ENCODE measurements around the gene CDRT15. TPM values are rescaled to one million over a fixed set of nuclear protein-coding genes. Genes with fewer than 3 reads are reported as not detected.

The CDRT15 gene
- total and polyA plus RNA-seq, 2 experiments from 2014 or later: 0.40 TPM; not detected in 1

DNA sequence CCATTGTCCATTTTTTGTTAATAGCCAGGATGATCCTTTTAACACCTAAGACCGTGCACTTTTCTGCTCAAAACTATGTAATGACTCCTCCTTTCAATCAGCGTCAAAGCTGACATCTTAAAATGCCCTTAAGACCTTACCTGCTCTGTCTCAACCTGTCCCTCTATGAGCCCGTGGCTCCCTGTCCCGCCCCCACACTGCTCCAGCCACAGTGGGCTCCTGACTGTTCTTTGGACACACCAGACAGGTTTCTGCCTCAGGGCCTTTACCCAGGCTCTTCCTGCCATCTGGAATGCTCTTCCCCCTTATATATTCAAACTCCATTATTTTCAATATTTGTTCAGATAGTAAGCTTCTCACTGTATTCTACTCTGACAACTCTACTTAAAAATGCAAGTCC, 14.1 kb downstream of the CDRT15 start (continued):
- TF ChIP-seq, protein P1, sequence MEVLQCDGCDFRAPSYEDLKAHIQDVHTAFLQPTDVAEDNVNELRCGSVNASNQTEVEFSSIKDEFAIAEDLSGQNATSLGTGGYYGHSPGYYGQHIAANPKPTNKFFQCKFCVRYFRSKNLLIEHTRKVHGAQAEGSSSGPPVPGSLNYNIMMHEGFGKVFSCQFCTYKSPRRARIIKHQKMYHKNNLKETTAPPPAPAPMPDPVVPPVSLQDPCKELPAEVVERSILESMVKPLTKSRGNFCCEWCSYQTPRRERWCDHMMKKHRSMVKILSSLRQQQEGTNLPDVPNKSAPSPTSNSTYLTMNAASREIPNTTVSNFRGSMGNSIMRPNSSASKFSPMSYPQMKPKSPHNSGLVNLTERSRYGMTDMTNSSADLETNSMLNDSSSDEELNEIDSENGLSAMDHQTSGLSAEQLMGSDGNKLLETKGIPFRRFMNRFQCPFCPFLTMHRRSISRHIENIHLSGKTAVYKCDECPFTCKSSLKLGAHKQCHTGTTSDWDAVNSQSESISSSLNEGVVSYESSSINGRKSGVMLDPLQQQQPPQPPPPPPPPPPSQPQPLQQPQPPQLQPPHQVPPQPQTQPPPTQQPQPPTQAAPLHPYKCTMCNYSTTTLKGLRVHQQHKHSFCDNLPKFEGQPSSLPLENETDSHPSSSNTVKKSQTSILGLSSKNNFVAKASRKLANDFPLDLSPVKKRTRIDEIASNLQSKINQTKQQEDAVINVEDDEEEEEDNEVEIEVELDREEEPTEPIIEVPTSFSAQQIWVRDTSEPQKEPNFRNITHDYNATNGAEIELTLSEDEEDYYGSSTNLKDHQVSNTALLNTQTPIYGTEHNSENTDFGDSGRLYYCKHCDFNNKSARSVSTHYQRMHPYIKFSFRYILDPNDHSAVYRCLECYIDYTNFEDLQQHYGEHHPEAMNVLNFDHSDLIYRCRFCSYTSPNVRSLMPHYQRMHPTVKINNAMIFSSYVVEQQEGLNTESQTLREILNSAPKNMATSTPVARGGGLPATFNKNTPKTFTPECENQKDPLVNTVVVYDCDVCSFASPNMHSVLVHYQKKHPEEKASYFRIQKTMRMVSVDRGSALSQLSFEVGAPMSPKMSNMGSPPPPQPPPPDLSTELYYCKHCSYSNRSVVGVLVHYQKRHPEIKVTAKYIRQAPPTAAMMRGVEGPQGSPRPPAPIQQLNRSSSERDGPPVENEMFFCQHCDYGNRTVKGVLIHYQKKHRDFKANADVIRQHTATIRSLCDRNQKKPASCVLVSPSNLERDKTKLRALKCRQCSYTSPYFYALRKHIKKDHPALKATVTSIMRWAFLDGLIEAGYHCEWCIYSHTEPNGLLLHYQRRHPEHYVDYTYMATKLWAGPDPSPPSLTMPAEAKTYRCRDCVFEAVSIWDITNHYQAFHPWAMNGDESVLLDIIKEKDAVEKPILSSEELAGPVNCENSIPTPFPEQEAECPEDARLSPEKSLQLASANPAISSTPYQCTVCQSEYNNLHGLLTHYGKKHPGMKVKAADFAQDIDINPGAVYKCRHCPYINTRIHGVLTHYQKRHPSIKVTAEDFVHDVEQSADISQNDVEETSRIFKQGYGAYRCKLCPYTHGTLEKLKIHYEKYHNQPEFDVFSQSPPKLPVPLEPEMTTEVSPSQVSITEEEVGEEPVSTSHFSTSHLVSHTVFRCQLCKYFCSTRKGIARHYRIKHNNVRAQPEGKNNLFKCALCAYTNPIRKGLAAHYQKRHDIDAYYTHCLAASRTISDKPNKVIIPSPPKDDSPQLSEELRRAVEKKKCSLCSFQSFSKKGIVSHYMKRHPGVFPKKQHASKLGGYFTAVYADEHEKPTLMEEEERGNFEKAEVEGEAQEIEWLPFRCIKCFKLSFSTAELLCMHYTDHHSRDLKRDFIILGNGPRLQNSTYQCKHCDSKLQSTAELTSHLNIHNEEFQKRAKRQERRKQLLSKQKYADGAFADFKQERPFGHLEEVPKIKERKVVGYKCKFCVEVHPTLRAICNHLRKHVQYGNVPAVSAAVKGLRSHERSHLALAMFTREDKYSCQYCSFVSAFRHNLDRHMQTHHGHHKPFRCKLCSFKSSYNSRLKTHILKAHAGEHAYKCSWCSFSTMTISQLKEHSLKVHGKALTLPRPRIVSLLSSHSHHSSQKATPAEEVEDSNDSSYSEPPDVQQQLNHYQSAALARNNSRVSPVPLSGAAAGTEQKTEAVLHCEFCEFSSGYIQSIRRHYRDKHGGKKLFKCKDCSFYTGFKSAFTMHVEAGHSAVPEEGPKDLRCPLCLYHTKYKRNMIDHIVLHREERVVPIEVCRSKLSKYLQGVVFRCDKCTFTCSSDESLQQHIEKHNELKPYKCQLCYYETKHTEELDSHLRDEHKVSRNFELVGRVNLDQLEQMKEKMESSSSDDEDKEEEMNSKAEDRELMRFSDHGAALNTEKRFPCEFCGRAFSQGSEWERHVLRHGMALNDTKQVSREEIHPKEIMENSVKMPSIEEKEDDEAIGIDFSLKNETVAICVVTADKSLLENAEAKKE (CRISPR knock-in tag; IDR thresholded peaks at IDR 0.05): no peak
- TF ChIP-seq ZNF114 (CRISPR knock-in tag; IDR thresholded peaks at IDR 0.05) (no peak), STAT1 (IDR thresholded peaks at IDR 0.05; ENCODE audit: unreplicated experiment) (no peak), CREB1 (CRISPR knock-in tag; IDR thresholded peaks at IDR 0.05; ENCODE audit: low read depth) (no peak), JUNB (IDR thresholded peaks at IDR 0.05; ENCODE audit: unreplicated experiment) (no peak)
- TF ChIP-seq, protein P2, sequence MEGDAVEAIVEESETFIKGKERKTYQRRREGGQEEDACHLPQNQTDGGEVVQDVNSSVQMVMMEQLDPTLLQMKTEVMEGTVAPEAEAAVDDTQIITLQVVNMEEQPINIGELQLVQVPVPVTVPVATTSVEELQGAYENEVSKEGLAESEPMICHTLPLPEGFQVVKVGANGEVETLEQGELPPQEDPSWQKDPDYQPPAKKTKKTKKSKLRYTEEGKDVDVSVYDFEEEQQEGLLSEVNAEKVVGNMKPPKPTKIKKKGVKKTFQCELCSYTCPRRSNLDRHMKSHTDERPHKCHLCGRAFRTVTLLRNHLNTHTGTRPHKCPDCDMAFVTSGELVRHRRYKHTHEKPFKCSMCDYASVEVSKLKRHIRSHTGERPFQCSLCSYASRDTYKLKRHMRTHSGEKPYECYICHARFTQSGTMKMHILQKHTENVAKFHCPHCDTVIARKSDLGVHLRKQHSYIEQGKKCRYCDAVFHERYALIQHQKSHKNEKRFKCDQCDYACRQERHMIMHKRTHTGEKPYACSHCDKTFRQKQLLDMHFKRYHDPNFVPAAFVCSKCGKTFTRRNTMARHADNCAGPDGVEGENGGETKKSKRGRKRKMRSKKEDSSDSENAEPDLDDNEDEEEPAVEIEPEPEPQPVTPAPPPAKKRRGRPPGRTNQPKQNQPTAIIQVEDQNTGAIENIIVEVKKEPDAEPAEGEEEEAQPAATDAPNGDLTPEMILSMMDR (conservative IDR thresholded peaks at IDR 0.05; ENCODE audit: low read depth in 2 of 2): no peak

DNA sequence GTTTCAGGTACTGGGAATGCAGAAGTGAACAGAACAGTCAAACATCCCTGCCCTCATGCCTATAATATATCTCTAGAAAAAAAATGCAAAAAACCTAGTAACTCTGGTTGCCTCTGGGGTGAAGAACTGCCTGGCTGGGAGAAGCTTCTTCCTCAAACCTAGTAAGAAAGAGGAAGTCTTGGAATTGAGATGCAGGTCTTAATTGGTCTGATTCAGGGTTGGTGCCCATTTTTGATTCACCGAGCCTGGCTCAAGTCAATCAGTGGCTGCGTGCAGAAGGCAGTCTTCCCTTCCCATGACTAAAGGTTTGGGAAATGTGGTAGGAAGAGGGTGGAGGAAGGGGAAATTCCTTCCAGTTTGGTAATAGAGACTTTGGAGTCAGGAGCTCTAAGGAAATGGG, 22.4 kb downstream of the CDRT15 start:
- H3K27me3 ChIP-seq (ENCODE audit: insufficient read depth): no peaks in the 10 kb centered on the region
- Mint-ChIP-seq H3K4me3 (no peak overlapping the region), H3K27me3 (ENCODE audit: insufficient read depth, low read depth, poor library complexity) (peaks cover 5% of the 10 kb centered on the region), H3K9me3 (peaks cover 31% of the 10 kb centered on the region), H3K36me3 (ENCODE audit: low read depth) (peaks cover 44% of the 10 kb centered on the region), H3K27ac (no peak overlapping the region), H3K4me1 (no peaks in the 10 kb centered on the region; the same call in 2 of the 3 replicates)
- no peak overlapping the region for H2AFZ ChIP-seq
- H3K9me2 ChIP-seq (ENCODE audit: insufficient read depth): no peaks in the 10 kb centered on the region
- H3K27ac ChIP-seq (ENCODE audit: low read depth): no peak overlapping the region
- H3K4me1 ChIP-seq (ENCODE audit: insufficient read depth): no peaks in the 10 kb centered on the region
- H3F3A ChIP-seq (replicated peaks; ENCODE audit: low read depth): no peaks in the 10 kb centered on the region
- no peak overlapping the region for H3K4me2 ChIP-seq
- H3K79me2 ChIP-seq (replicated peaks; ENCODE audit: insufficient read depth): no peaks in the 10 kb centered on the region
- H3K4me3 ChIP-seq: no peak overlapping the region
- H4K20me1 ChIP-seq (replicated peaks; ENCODE audit: insufficient read depth): no peaks in the 10 kb centered on the region
- DNase-seq (ENCODE audit: low spot score) (no peak), ATAC-seq (no peak)
- H3K36me3 ChIP-seq (ENCODE audit: insufficient read depth): no peaks in the 10 kb centered on the region; the same call in 1 of the 2 replicates
- TF ChIP-seq, protein P3, sequence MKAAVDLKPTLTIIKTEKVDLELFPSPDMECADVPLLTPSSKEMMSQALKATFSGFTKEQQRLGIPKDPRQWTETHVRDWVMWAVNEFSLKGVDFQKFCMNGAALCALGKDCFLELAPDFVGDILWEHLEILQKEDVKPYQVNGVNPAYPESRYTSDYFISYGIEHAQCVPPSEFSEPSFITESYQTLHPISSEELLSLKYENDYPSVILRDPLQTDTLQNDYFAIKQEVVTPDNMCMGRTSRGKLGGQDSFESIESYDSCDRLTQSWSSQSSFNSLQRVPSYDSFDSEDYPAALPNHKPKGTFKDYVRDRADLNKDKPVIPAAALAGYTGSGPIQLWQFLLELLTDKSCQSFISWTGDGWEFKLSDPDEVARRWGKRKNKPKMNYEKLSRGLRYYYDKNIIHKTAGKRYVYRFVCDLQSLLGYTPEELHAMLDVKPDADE (IDR thresholded peaks at IDR 0.05): no peak
- TF ChIP-seq CREB1 (CRISPR knock-in tag; IDR thresholded peaks at IDR 0.05; ENCODE audit: low read depth): no peak
- no peak for TF ChIP-seq STAT1 (IDR thresholded peaks at IDR 0.05; ENCODE audit: unreplicated experiment)
- TF ChIP-seq, protein P2 (conservative IDR thresholded peaks at IDR 0.05; ENCODE audit: low read depth in 2 of 2): no peak
- TF ChIP-seq NANOG (IDR thresholded peaks at IDR 0.05; ENCODE audit: borderline replicate concordance): no peak
- TF ChIP-seq, protein P4, sequence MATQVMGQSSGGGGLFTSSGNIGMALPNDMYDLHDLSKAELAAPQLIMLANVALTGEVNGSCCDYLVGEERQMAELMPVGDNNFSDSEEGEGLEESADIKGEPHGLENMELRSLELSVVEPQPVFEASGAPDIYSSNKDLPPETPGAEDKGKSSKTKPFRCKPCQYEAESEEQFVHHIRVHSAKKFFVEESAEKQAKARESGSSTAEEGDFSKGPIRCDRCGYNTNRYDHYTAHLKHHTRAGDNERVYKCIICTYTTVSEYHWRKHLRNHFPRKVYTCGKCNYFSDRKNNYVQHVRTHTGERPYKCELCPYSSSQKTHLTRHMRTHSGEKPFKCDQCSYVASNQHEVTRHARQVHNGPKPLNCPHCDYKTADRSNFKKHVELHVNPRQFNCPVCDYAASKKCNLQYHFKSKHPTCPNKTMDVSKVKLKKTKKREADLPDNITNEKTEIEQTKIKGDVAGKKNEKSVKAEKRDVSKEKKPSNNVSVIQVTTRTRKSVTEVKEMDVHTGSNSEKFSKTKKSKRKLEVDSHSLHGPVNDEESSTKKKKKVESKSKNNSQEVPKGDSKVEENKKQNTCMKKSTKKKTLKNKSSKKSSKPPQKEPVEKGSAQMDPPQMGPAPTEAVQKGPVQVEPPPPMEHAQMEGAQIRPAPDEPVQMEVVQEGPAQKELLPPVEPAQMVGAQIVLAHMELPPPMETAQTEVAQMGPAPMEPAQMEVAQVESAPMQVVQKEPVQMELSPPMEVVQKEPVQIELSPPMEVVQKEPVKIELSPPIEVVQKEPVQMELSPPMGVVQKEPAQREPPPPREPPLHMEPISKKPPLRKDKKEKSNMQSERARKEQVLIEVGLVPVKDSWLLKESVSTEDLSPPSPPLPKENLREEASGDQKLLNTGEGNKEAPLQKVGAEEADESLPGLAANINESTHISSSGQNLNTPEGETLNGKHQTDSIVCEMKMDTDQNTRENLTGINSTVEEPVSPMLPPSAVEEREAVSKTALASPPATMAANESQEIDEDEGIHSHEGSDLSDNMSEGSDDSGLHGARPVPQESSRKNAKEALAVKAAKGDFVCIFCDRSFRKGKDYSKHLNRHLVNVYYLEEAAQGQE (IDR thresholded peaks at IDR 0.05; ENCODE audit: unreplicated experiment): no peak
- TF ChIP-seq ZNF331 (CRISPR knock-in tag; IDR thresholded peaks at IDR 0.05; ENCODE audit: low read depth): no peak

Measured in GM23338 (cell line).